Measurements from ENCODE around the gene DHRSX. TPM values are rescaled to one million over a fixed set of nuclear protein-coding genes. Genes with fewer than 3 reads are reported as not detected.

The DHRSX gene
- total and polyA plus RNA-seq, 10 of the 15 experiments (the other 5 are each of a cell fraction or from before 2014, with no cell fraction given) = 1.7 to 39.5 (median 16.5) TPM

- Histone ChIP-seq H3K4me1 (ENCODE audit: control insufficient read depth, insufficient read depth, low read length) (no peaks in the 10 kb centered on the region), H3K27me3 (replicated peaks in 1 of 2; ENCODE audit: control insufficient read depth in 2 of 2, insufficient read depth in 2 of 2, low read length in 1 of 2) (no peaks in the 10 kb centered on the region), H3K79me2 (ENCODE audit: control insufficient read depth, insufficient read depth, low read length) (no peaks in the 10 kb centered on the region), H3K9me3 (replicated peaks; ENCODE audit: control insufficient read depth, insufficient read depth, low read length) (no peaks in the 10 kb centered on the region; the same call in 2 of the 3 replicates), H3K4me2 (ENCODE audit: control insufficient read depth, insufficient read depth) (no peak overlapping the region), H3K27ac (ENCODE audit: control insufficient read depth, insufficient read depth) (no peak overlapping the region), H3K9ac (ENCODE audit: control insufficient read depth, insufficient read depth, low read length) (no peak overlapping the region), H4K20me1 (ENCODE audit: control insufficient read depth, insufficient read depth) (no peaks in the 10 kb centered on the region), H3K4me3 (no peak overlapping the region), H2AFZ (ENCODE audit: control insufficient read depth, low read depth, low read length) (no peak overlapping the region), H3K36me3 (ENCODE audit: control insufficient read depth in 2 of 2, insufficient read depth in 2 of 2, low read length in 1 of 2) (no peaks in the 10 kb centered on the region)
- no peak for FAIRE-seq
- ChIA-PET CTCF (no interaction called here), POLR2A (no interaction called here), RAD21 (ENCODE audit: unreplicated experiment) (no interaction called here), SMC1A (ENCODE audit: uncharacterized antibody, unreplicated experiment) (no interaction called here)
- no TSS peak for BruUV-seq (replicated peaks)
- TF ChIP-seq ZNF274 (IDR thresholded peaks at IDR 0.05; ENCODE audit: insufficient read depth, insufficient read length) = no peak
- TF ChIP-seq NRF1 (conservative IDR thresholded peaks at IDR 0.05; ENCODE audit: low read depth, low read length) = no peak
- TF ChIP-seq REST (IDR thresholded peaks at IDR 0.05; ENCODE audit: low read depth, low read length) = no peak
- no peak for TF ChIP-seq ZNF622 (IDR thresholded peaks at IDR 0.05)
- no peak for TF ChIP-seq DPF2 (IDR thresholded peaks at IDR 0.05)
- ATAC-seq = no peak
- intact Hi-C loops (cut with micrococcal nuclease; ENCODE audit: unreplicated experiment) = no loop called here
- no peak for DNase-seq (ENCODE audit: low read depth, low spot score)
- 93% methylated on average over 4 of the region's 4 CpGs for WGBS (ENCODE audit: insufficient coverage, insufficient replicate concordance, low lambda C conversion rate, missing lambda C conversion rate)
- in situ Hi-C loops (cut with MboI) = no loop called here
Observed at GRCh38 chrX:2332252-2332651, 168.5 kb downstream of the DHRSX start.

- intact Hi-C loops (cut with micrococcal nuclease; ENCODE audit: unreplicated experiment) (no loop called here), in situ Hi-C loops (cut with MboI) (no loop called here)
- POLR2A ChIA-PET = no interaction called here
- WGBS (ENCODE audit: insufficient coverage, insufficient replicate concordance, low lambda C conversion rate, missing lambda C conversion rate) = 73% methylated on average over 3 of the region's 3 CpGs
- Histone ChIP-seq H4K20me1 (ENCODE audit: control insufficient read depth, insufficient read depth) (no peaks in the 10 kb centered on the region), H3K27ac (ENCODE audit: control insufficient read depth, insufficient read depth) (no peak overlapping the region), H3K9ac (ENCODE audit: control insufficient read depth, insufficient read depth, low read length) (no peak overlapping the region), H3K4me3 (no peak overlapping the region), H3K4me1 (ENCODE audit: control insufficient read depth, insufficient read depth, low read length) (no peaks in the 10 kb centered on the region), H3K27me3 (replicated peaks in 1 of 2; ENCODE audit: control insufficient read depth in 2 of 2, insufficient read depth in 2 of 2, low read length in 1 of 2) (no peaks in the 10 kb centered on the region), H3K79me2 (ENCODE audit: control insufficient read depth, insufficient read depth, low read length) (no peaks in the 10 kb centered on the region), H2AFZ (ENCODE audit: control insufficient read depth, low read depth, low read length) (no peak overlapping the region), H3K9me3 (replicated peaks; ENCODE audit: control insufficient read depth, insufficient read depth, low read length) (peaks cover 1% of the 10 kb centered on the region; the same call in 2 of the 3 replicates), H3K36me3 (ENCODE audit: control insufficient read depth in 2 of 2, insufficient read depth in 2 of 2, low read length in 1 of 2) (no peaks in the 10 kb centered on the region), H3K4me2 (ENCODE audit: control insufficient read depth, insufficient read depth) (no peak overlapping the region)
- TF ChIP-seq GATAD2B (conservative IDR thresholded peaks at IDR 0.05; ENCODE audit: low read depth) = no peak
- TF ChIP-seq EZH2 (IDR thresholded peaks at IDR 0.05; ENCODE audit: borderline replicate concordance, control insufficient read depth, low read depth, low read length) = no peak
- no peak for TF ChIP-seq POLR2AphosphoS2 (IDR thresholded peaks at IDR 0.05; ENCODE audit: low read depth, low read length)
- no peak for TF ChIP-seq TCF12 (IDR thresholded peaks at IDR 0.05; ENCODE audit: low read depth, low read length)
- no peak for TF ChIP-seq NFXL1 (IDR thresholded peaks at IDR 0.05; ENCODE audit: borderline replicate concordance)
- TF ChIP-seq ATF7 (IDR thresholded peaks at IDR 0.05; ENCODE audit: low read depth) = no peak
- no peak for TF ChIP-seq YY1 (IDR thresholded peaks at IDR 0.05; ENCODE audit: low read depth, low read length)
- TF ChIP-seq CTCF (IDR thresholded peaks at IDR 0.05 in 2 of 3, conservative IDR thresholded peaks at IDR 0.05 in 1 of 3; ENCODE audit: control insufficient read depth in 2 of 3, extremely low read depth in 1 of 3, insufficient read depth in 1 of 3, low read depth in 3 of 3, low read length in 3 of 3) = no peak
- TF ChIP-seq HDAC2 (IDR thresholded peaks at IDR 0.05) = no peak
- no peak for TF ChIP-seq CREM (IDR thresholded peaks at IDR 0.05; ENCODE audit: low read depth)
- CTCF ChIA-PET = no interaction called here
- SMC1A ChIA-PET (ENCODE audit: uncharacterized antibody, unreplicated experiment) = no interaction called here
- ATAC-seq (no peak), DNase-seq (ENCODE audit: low read depth, low spot score) (no peak), FAIRE-seq (no peak)
- BruUV-seq (replicated peaks) = no TSS peak
- RAD21 ChIA-PET (ENCODE audit: unreplicated experiment) = no interaction called here
Observed at GRCh38 chrX:2330910-2331309, 169.9 kb downstream of the DHRSX start.
